GM23338 (cell line): ENCODE measurements around the gene ANKMY2.

Experiments
- EZH2 ChIP-seq: fragments of 200-600 bp; sonication (generic); IDR thresholded peaks from one replicate; pipeline ENCODE4 v1.8.0; 2017; ENCODE audit warnings: antibody characterized with exemption, mild to moderate bottlenecking, low read depth; ENCODE audit not compliant: unreplicated experiment
- EZH2phosphoT487 ChIP-seq: fragments of 200-600 bp; sonication (generic); IDR thresholded peaks from one replicate; pipeline ENCODE4 v1.8.1; 2018; ENCODE audit warnings: antibody characterized with exemption; ENCODE audit not compliant: unreplicated experiment
- JUNB ChIP-seq: IDR thresholded peaks from one replicate; pipeline ENCODE4 v1.6.1; 2016; ENCODE audit warnings: antibody characterized with exemption; ENCODE audit not compliant: unreplicated experiment
- POLR2AphosphoS5 ChIP-seq: IDR thresholded peaks from 2 replicates; pipeline ENCODE4 v1.6.1; 2016; ENCODE audit warnings: antibody characterized with exemption, low read depth
- TF ChIP-seq, protein P1 (sequence below), 2 experiments: fragments of 200-600 bp in 1 of 2; sonication (generic) in 1 of 2; conservative IDR thresholded peaks; 2 replicates each; pipeline versions ENCODE4 v1.5.1 to v1.6.1; 2016 to 2017; ENCODE audit warnings: antibody characterized with exemption in 2 of 2, low read depth in 2 of 2, mild to moderate bottlenecking in 2 of 2, moderate library complexity in 1 of 2
- TF ChIP-seq, protein P2 (sequence below): IDR thresholded peaks from one replicate; pipeline ENCODE4 v1.6.1; 2018; ENCODE audit warnings: antibody characterized with exemption; ENCODE audit not compliant: unreplicated experiment

DNA sequence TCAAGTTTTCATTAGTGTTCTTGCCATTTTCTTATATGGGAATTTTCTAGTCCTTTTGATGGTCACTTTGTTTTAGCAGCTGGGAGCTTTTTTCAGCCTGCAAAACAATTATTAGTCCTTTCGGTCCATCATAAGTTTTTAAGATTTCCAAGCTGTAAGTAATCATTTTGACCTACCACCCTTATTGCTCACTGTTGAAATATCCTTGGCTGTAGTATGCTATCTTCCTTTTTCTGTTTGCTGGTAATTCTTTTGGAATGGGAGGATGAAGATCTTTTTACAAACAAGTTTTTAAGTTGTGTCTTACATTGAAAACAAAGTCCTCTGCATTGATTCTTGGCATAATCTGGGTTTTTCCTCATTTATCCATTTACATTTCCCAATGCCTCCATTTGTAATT is 24.5 kb upstream of the ANKMY2 start:
- TF ChIP-seq POLR2AphosphoS5 (no peak), EZH2phosphoT487 (no peak), JUNB (no peak), EZH2 (no peak)
- TF ChIP-seq, protein P1, sequence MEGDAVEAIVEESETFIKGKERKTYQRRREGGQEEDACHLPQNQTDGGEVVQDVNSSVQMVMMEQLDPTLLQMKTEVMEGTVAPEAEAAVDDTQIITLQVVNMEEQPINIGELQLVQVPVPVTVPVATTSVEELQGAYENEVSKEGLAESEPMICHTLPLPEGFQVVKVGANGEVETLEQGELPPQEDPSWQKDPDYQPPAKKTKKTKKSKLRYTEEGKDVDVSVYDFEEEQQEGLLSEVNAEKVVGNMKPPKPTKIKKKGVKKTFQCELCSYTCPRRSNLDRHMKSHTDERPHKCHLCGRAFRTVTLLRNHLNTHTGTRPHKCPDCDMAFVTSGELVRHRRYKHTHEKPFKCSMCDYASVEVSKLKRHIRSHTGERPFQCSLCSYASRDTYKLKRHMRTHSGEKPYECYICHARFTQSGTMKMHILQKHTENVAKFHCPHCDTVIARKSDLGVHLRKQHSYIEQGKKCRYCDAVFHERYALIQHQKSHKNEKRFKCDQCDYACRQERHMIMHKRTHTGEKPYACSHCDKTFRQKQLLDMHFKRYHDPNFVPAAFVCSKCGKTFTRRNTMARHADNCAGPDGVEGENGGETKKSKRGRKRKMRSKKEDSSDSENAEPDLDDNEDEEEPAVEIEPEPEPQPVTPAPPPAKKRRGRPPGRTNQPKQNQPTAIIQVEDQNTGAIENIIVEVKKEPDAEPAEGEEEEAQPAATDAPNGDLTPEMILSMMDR (conservative IDR thresholded peaks at IDR 0.05; ENCODE audit: low read depth in 2 of 2) = no peak
- TF ChIP-seq, protein P2, sequence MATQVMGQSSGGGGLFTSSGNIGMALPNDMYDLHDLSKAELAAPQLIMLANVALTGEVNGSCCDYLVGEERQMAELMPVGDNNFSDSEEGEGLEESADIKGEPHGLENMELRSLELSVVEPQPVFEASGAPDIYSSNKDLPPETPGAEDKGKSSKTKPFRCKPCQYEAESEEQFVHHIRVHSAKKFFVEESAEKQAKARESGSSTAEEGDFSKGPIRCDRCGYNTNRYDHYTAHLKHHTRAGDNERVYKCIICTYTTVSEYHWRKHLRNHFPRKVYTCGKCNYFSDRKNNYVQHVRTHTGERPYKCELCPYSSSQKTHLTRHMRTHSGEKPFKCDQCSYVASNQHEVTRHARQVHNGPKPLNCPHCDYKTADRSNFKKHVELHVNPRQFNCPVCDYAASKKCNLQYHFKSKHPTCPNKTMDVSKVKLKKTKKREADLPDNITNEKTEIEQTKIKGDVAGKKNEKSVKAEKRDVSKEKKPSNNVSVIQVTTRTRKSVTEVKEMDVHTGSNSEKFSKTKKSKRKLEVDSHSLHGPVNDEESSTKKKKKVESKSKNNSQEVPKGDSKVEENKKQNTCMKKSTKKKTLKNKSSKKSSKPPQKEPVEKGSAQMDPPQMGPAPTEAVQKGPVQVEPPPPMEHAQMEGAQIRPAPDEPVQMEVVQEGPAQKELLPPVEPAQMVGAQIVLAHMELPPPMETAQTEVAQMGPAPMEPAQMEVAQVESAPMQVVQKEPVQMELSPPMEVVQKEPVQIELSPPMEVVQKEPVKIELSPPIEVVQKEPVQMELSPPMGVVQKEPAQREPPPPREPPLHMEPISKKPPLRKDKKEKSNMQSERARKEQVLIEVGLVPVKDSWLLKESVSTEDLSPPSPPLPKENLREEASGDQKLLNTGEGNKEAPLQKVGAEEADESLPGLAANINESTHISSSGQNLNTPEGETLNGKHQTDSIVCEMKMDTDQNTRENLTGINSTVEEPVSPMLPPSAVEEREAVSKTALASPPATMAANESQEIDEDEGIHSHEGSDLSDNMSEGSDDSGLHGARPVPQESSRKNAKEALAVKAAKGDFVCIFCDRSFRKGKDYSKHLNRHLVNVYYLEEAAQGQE = no peak
